Smooth muscle cell (in vitro differentiated cells): ENCODE data around the gene RING1. TPM values are rescaled to one million over a fixed set of nuclear protein-coding genes. Genes with fewer than 3 reads are reported as not detected.

Experiments used
- DNase-seq: peaks from one replicate; lab custom pipeline; 2025; ENCODE audit not compliant: unreplicated experiment; lab: John Stamatoyannopoulos, UW
- H2AFZ ChIP-seq: fragments of 200-600 bp; sonication (generic); 2 replicates; pipeline ENCODE4 v1.6.0; 2016; ENCODE audit warnings: antibody characterized with exemption, low read depth, mild to moderate bottlenecking
- H3F3A ChIP-seq: fragments of 200-600 bp; sonication (generic); 2 replicates; pipeline ENCODE4 v1.6.0; 2017; ENCODE audit warnings: antibody characterized with exemption, low read depth
- H3K27ac ChIP-seq: fragments of 200-600 bp; sonication (generic); 2 replicates; pipeline ENCODE4 v1.5.1; 2016; ENCODE audit warnings: low read depth, mild to moderate bottlenecking
- H3K27me3 ChIP-seq: fragments of 200-600 bp; sonication (generic); 2 replicates; pipeline ENCODE4 v1.6.1; 2016; ENCODE audit warnings: low read depth, mild to moderate bottlenecking
- H3K36me3 ChIP-seq: fragments of 200-600 bp; sonication (generic); 2 replicates; pipeline ENCODE4 v1.5.1; 2016; ENCODE audit warnings: low read depth
- H3K4me1 ChIP-seq: fragments of 200-600 bp; sonication (generic); 2 replicates; pipeline ENCODE4 v1.5.1; 2016; ENCODE audit warnings: low read depth
- H3K4me2 ChIP-seq: fragments of 200-600 bp; sonication (generic); 2 replicates; pipeline ENCODE4 v1.6.0; 2016; ENCODE audit warnings: mild to moderate bottlenecking
- H3K4me3 ChIP-seq: fragments of 200-600 bp; sonication (generic); 2 replicates; pipeline ENCODE4 v1.5.1; 2016; ENCODE audit warnings: mild to moderate bottlenecking
- H3K79me2 ChIP-seq: fragments of 200-600 bp; sonication (generic); 2 replicates; pipeline ENCODE4 v1.6.0; 2016; ENCODE audit warnings: low read depth, mild to moderate bottlenecking
- H3K9ac ChIP-seq: fragments of 200-600 bp; sonication (generic); 2 replicates; pipeline ENCODE4 v1.6.0; 2016; ENCODE audit warnings: low read depth
- H3K9me3 ChIP-seq: fragments of 200-600 bp; sonication (generic); replicated peaks from 2 replicates; pipeline ENCODE4 v1.5.1; 2016; ENCODE audit warnings: low read depth
- H4K20me1 ChIP-seq: fragments of 200-600 bp; sonication (generic); 2 replicates; pipeline ENCODE4 v1.6.0; 2016; ENCODE audit warnings: low read depth
- WGBS: methylation state at CpG from one replicate; pipeline ENCODE4 v1.1.7; 2016; ENCODE audit warnings: low lambda C conversion rate; 5-methylcytosine and 5-hydroxymethylcytosine counted together
- polyA plus RNA-seq: library from polyadenylated mRNA; unstranded; fragments of >200 nt; fragmentation: Nextera tagmentation; extraction: Ambion mirVana; gene quantifications from 2 replicates; pipeline ENCODE4 v1.2.1, GENCODE V29; 2016
- total RNA-seq: library from RNA; depleted of rRNA; stranded (reverse); fragments of >200 nt; gene quantifications from 2 replicates; pipeline ENCODE4 v1.2.3, GENCODE V29; 2014
- TF ChIP-seq, protein P1 (sequence below): fragments of 200-600 bp; sonication (generic); IDR thresholded peaks from 2 replicates; pipeline ENCODE4 v1.5.1; 2017; ENCODE audit warnings: borderline replicate concordance, mild to moderate bottlenecking, antibody characterized with exemption; ENCODE audit not compliant: insufficient read depth, poor library complexity, severe bottlenecking

The RING1 gene
- total and polyA plus RNA-seq, 2 experiments from 2014 or later = 31.6 to 32.2 TPM

DNA sequence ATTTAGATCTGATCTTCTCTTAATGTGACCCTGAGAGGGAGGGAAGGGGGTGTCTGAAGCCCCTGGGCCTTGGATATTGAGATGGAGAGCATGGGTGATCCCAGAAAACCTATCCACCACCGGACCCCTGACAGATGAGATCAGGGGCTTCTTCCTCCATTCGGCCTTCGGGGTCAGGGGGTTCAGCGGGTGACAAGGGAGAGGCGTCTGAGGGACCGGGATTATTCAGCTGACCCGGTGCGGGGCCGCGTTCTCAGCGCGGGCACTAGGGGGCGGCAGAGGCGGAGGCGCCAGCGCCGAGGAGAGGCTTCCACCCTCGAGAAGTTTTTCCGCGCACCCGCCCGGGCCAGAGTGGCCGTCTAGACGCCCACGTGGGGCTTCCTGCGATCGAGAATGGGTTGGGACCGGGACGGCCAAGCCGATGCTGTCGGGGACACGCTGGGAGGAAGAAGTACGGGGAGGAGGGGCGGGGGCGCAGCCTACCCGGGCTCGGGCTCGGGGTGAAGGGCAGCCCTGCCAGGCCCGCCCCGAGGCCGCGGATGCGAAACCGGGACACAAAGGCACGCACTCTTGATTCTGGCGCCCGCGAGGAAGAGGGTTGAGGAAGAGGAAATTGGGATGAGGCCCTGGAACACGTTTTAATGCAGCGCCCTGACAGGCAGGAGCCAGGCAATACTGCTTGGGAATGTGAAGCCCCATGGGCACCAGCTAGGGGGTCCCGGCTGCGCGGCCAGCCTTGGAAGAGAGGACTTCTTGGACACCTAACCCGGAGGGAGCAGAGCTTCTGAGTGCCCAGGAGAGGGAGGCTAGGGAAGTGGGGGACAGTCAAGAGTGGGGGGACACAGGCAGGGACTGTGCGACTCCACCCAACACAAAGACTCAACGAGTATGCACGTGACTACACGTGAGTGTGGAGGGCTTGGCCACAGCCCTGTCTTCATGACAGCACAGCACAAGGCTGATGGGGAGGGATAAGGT, 46.7 kb upstream of the RING1 start:
- peak; percentile 60 for DNase-seq
- H3K27ac ChIP-seq = peak overlapping the region; percentile 27
- H3K79me2 ChIP-seq = no peaks in the 10 kb centered on the region
- no peaks in the 10 kb centered on the region for H3K36me3 ChIP-seq
- H3K27me3 ChIP-seq = no peaks in the 10 kb centered on the region
- peak overlapping the region; percentile 45 for H2AFZ ChIP-seq
- H3K9me3 ChIP-seq = no peaks in the 10 kb centered on the region
- 20% methylated on average over 35 of the region's 58 CpGs for WGBS
- peak overlapping the region; percentile 82 for H3K4me2 ChIP-seq
- H3K4me3 ChIP-seq = peak overlapping the region; percentile 48
- H3F3A ChIP-seq = no peaks in the 10 kb centered on the region
- H3K9ac ChIP-seq = no peak overlapping the region
- TF ChIP-seq, protein P1, sequence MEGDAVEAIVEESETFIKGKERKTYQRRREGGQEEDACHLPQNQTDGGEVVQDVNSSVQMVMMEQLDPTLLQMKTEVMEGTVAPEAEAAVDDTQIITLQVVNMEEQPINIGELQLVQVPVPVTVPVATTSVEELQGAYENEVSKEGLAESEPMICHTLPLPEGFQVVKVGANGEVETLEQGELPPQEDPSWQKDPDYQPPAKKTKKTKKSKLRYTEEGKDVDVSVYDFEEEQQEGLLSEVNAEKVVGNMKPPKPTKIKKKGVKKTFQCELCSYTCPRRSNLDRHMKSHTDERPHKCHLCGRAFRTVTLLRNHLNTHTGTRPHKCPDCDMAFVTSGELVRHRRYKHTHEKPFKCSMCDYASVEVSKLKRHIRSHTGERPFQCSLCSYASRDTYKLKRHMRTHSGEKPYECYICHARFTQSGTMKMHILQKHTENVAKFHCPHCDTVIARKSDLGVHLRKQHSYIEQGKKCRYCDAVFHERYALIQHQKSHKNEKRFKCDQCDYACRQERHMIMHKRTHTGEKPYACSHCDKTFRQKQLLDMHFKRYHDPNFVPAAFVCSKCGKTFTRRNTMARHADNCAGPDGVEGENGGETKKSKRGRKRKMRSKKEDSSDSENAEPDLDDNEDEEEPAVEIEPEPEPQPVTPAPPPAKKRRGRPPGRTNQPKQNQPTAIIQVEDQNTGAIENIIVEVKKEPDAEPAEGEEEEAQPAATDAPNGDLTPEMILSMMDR = peak; percentile 93
- no peaks in the 10 kb centered on the region for H4K20me1 ChIP-seq
- no peaks in the 10 kb centered on the region for H3K4me1 ChIP-seq

DNA sequence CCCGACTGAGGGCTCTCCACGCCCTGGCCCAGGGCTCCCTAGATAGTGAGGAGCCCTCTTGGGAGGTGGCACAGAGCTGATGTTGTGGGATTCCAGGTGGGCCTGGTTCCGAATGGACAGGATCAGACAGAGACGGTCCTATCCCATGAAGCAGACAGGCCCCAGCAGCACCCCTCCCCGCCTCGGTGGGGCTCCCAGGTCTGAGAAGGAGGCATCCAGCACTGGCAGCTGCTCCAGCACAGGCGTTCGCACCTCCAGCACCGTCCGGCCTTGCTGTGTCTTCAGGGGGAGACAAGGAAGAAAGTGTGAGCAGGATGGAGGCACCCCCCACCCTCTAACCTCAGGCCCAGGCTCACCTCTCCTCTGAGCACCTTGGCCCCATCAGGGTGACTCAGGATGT, 44.8 kb upstream of the RING1 start:
- Histone ChIP-seq H3F3A (no peaks in the 10 kb centered on the region), H2AFZ (no peak overlapping the region), H3K79me2 (no peaks in the 10 kb centered on the region), H3K4me3 (no peak overlapping the region), H3K9me3 (no peaks in the 10 kb centered on the region), H3K27me3 (no peaks in the 10 kb centered on the region), H3K27ac (no peak overlapping the region), H3K36me3 (no peaks in the 10 kb centered on the region), H3K4me1 (no peaks in the 10 kb centered on the region), H4K20me1 (no peaks in the 10 kb centered on the region), H3K4me2 (no peak overlapping the region), H3K9ac (no peak overlapping the region)
- TF ChIP-seq, protein P1 = no peak
- no peak for DNase-seq
- WGBS = 89% methylated on average over 10 of the region's 10 CpGs

DNA sequence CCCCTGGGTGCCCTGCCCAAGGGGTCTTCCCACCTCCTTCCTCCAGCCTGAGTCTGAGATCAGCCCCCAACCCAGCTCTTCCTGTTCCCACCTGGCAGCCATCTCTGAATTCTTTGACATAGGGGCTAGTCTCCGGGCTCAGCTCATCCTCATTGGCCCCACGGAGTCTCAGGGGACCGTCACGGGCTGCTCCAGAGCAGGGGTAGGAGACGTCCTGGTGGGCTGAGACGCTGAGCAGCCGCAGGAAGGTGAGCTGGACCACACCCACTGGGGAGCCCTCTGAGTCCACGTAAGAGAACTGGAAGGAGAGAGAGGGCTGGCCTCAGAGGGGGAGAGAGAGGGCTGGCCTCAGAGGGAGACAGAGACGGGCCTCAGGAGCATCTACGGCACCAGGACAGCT, 44.1 kb upstream of the RING1 start:
- no peak for DNase-seq
- Histone ChIP-seq H4K20me1 (no peaks in the 10 kb centered on the region), H3K4me3 (no peak overlapping the region), H3K4me2 (no peak overlapping the region), H3K79me2 (no peaks in the 10 kb centered on the region), H3K9ac (no peak overlapping the region), H3K27ac (no peak overlapping the region), H2AFZ (no peak overlapping the region), H3F3A (no peaks in the 10 kb centered on the region), H3K27me3 (no peaks in the 10 kb centered on the region), H3K9me3 (no peaks in the 10 kb centered on the region), H3K4me1 (no peaks in the 10 kb centered on the region), H3K36me3 (no peaks in the 10 kb centered on the region)
- 62% methylated on average over 10 of the region's 10 CpGs for WGBS
- TF ChIP-seq, protein P1 = no peak
